Measurements from ENCODE around the gene LAG3. TPM values are rescaled to one million over a fixed set of nuclear protein-coding genes. Genes with fewer than 3 reads are reported as not detected.

Gene LAG3
- polyA plus RNA-seq, 1 donor (not counting 4 experiments of a cell fraction or from before 2014, with no cell fraction given): 0.09 TPM

GRCh38 chr12:6770600-6770999 lies 1.7 kb upstream of the LAG3 start:
- no peak overlapping the region for H2AFZ ChIP-seq (ENCODE audit: control insufficient read depth, low read length)
- TF ChIP-seq, protein P1, sequence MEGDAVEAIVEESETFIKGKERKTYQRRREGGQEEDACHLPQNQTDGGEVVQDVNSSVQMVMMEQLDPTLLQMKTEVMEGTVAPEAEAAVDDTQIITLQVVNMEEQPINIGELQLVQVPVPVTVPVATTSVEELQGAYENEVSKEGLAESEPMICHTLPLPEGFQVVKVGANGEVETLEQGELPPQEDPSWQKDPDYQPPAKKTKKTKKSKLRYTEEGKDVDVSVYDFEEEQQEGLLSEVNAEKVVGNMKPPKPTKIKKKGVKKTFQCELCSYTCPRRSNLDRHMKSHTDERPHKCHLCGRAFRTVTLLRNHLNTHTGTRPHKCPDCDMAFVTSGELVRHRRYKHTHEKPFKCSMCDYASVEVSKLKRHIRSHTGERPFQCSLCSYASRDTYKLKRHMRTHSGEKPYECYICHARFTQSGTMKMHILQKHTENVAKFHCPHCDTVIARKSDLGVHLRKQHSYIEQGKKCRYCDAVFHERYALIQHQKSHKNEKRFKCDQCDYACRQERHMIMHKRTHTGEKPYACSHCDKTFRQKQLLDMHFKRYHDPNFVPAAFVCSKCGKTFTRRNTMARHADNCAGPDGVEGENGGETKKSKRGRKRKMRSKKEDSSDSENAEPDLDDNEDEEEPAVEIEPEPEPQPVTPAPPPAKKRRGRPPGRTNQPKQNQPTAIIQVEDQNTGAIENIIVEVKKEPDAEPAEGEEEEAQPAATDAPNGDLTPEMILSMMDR (optimal IDR thresholded peaks at IDR 0.05 in 1 of 3, IDR thresholded peaks at IDR 0.05 in 1 of 3, conservative IDR thresholded peaks at IDR 0.05 in 1 of 3; ENCODE audit: extremely low read depth in 1 of 3, insufficient read depth in 2 of 3, low read length in 3 of 3): no peak
- TF ChIP-seq EZH2 (IDR thresholded peaks at IDR 0.05; ENCODE audit: low read length): no peak
- no peaks in the 10 kb centered on the region for H4K20me1 ChIP-seq (ENCODE audit: control insufficient read depth, extremely low read depth, insufficient read depth, low read length)
- H3K9me3 ChIP-seq (ENCODE audit: control insufficient read depth, low read depth, low read length): no peaks in the 10 kb centered on the region
- peaks cover 11% of the 10 kb centered on the region for H3K79me2 ChIP-seq (ENCODE audit: control insufficient read depth, insufficient read depth, low read length)
- H3K4me3 ChIP-seq (ENCODE audit: control insufficient read depth in 2 of 3, extremely low read depth in 1 of 3, insufficient read depth in 2 of 3, low read depth in 1 of 3, low read length in 3 of 3): no peak overlapping the region
- no peak overlapping the region for H3K9ac ChIP-seq (ENCODE audit: control insufficient read depth, extremely low read depth, insufficient read depth, low read length)
- H3K36me3 ChIP-seq (ENCODE audit: control insufficient read depth in 2 of 2, extremely low read depth in 1 of 2, insufficient read depth in 2 of 2, low read length in 2 of 2): peaks cover 4 to 7% of the 10 kb centered on the region in 2 experiments
- no peaks in the 10 kb centered on the region for H3K9me1 ChIP-seq (ENCODE audit: control insufficient read depth, extremely low read depth, insufficient read depth, low read length)
- H3K4me1 ChIP-seq (ENCODE audit: control insufficient read depth, extremely low read depth, insufficient read depth, low read length): peaks cover 14% of the 10 kb centered on the region
- FAIRE-seq: no peak
- H3K27me3 ChIP-seq (ENCODE audit: control insufficient read depth, extremely low read depth, insufficient read depth, low read length): peaks cover 22% of the 10 kb centered on the region
- dilution Hi-C loops (cut with MboI; ENCODE audit: extremely low pct_ligation_motif_present, low sequenced_read_pairs): no loop called here
- H3K27ac ChIP-seq (ENCODE audit: control insufficient read depth, insufficient read depth, low read length): no peak overlapping the region
- no peak for DNase-seq (ENCODE audit: low read depth, low spot score)
- no peak overlapping the region for H3K4me2 ChIP-seq (ENCODE audit: control insufficient read depth, extremely low read depth, insufficient read depth, low read depth, low read length)

GRCh38 chr12:6771091-6771495 lies 1.2 kb upstream of the LAG3 start:
- TF ChIP-seq, protein P1 (optimal IDR thresholded peaks at IDR 0.05 in 1 of 3, IDR thresholded peaks at IDR 0.05 in 1 of 3, conservative IDR thresholded peaks at IDR 0.05 in 1 of 3; ENCODE audit: extremely low read depth in 1 of 3, insufficient read depth in 2 of 3, low read length in 3 of 3): no peak
- TF ChIP-seq EZH2 (IDR thresholded peaks at IDR 0.05; ENCODE audit: low read length): no peak
- Histone ChIP-seq H3K9me3 (ENCODE audit: control insufficient read depth, low read depth, low read length) (no peaks in the 10 kb centered on the region), H4K20me1 (ENCODE audit: control insufficient read depth, extremely low read depth, insufficient read depth, low read length) (no peaks in the 10 kb centered on the region), H3K27me3 (ENCODE audit: control insufficient read depth, extremely low read depth, insufficient read depth, low read length) (peaks cover 22% of the 10 kb centered on the region), H3K79me2 (ENCODE audit: control insufficient read depth, insufficient read depth, low read length) (peaks cover 11% of the 10 kb centered on the region), H3K4me3 (ENCODE audit: control insufficient read depth in 2 of 3, extremely low read depth in 1 of 3, insufficient read depth in 2 of 3, low read depth in 1 of 3, low read length in 3 of 3) (no peak overlapping the region), H3K4me2 (ENCODE audit: control insufficient read depth, extremely low read depth, insufficient read depth, low read depth, low read length) (no peak overlapping the region), H3K4me1 (ENCODE audit: control insufficient read depth, extremely low read depth, insufficient read depth, low read length) (peaks cover 14% of the 10 kb centered on the region), H3K9ac (ENCODE audit: control insufficient read depth, extremely low read depth, insufficient read depth, low read length) (no peak overlapping the region), H3K36me3 (ENCODE audit: control insufficient read depth in 2 of 2, extremely low read depth in 1 of 2, insufficient read depth in 2 of 2, low read length in 2 of 2) (peaks cover 4 to 7% of the 10 kb centered on the region in 2 experiments), H3K9me1 (ENCODE audit: control insufficient read depth, extremely low read depth, insufficient read depth, low read length) (no peaks in the 10 kb centered on the region), H2AFZ (ENCODE audit: control insufficient read depth, low read length) (no peak overlapping the region), H3K27ac (ENCODE audit: control insufficient read depth, insufficient read depth, low read length) (no peak overlapping the region)
- FAIRE-seq (no peak), DNase-seq (ENCODE audit: low read depth, low spot score) (no peak)
- dilution Hi-C loops (cut with MboI; ENCODE audit: extremely low pct_ligation_motif_present, low sequenced_read_pairs): no loop called here
